ENCODE results near the gene JAKMIP1. TPM values are rescaled to one million over a fixed set of nuclear protein-coding genes. Genes with fewer than 3 reads are reported as not detected.

JAKMIP1 gene
- total and polyA plus RNA-seq, 2 of the 13 experiments (the other 11 are each of a cell fraction or from before 2014, with no cell fraction given), result not detected

GRCh38 chr4:6194458-6195195 is 5.7 kb downstream of the JAKMIP1 start (continued):
- no peak for TF ChIP-seq IKZF5 (CRISPR knock-in tag; IDR thresholded peaks at IDR 0.05)

- CTCF ChIA-PET (ENCODE audit: low intra/inter-chr PET ratio, low total read pairs), result no interaction called here
- no peak overlapping the region for H2AFZ ChIP-seq (ENCODE audit: low read length)
These were observed 7.0 kb downstream of the JAKMIP1 start for GRCh38 chr4:6193399-6193798.

More at GRCh38 chr4:6193399-6193798, 7.0 kb downstream of the JAKMIP1 start:
- Histone ChIP-seq H3K4me3 (replicated peaks in 1 of 3; ENCODE audit: insufficient read depth in 1 of 3, low read depth in 2 of 3, low read length in 3 of 3) (no peak overlapping the region), H3K9me3 (ENCODE audit: low read length) (no peaks in the 10 kb centered on the region), H3K79me2 (ENCODE audit: insufficient read depth, low read length) (no peaks in the 10 kb centered on the region), H3K27me3 (ENCODE audit: control insufficient read depth in 1 of 2, insufficient read depth in 2 of 2, low read length in 2 of 2) (peaks cover 8 to 49% of the 10 kb centered on the region in 2 experiments), H4K20me1 (ENCODE audit: insufficient read depth, low read length) (no peaks in the 10 kb centered on the region), H3K36me3 (replicated peaks in 1 of 2; ENCODE audit: control insufficient read depth in 1 of 2, insufficient read depth in 2 of 2, low read length in 2 of 2) (no peaks in the 10 kb centered on the region), H3K4me2 (ENCODE audit: low read depth, low read length) (no peak overlapping the region), H3K4me1 (ENCODE audit: insufficient read depth, low read length) (0 out of 2 replicates have a peak, but pooled peaks cover 6% of the 10 kb centered on the region), H3K9ac (ENCODE audit: insufficient read depth, low read depth, low read length) (no peak overlapping the region), H3K27ac (ENCODE audit: extremely low read length, insufficient read depth, low read length) (no peak overlapping the region)
- WGBS (ENCODE audit: low lambda C conversion rate), result 26% methylated on average over 10 of the region's 11 CpGs
- intact Hi-C loops (cut with micrococcal nuclease; ENCODE audit: unreplicated experiment), result loop anchor here (10.0 kb wide), 1 partner anchor 199 kb away; no protein-coding TSS in a partner anchor
- BruUV-seq (replicated peaks), result no TSS peak
- FAIRE-seq (no peak), ATAC-seq (no peak), DNase-seq (ENCODE audit: low spot score) (no peak)
- POLR2A ChIA-PET, result no interaction called here
- in situ Hi-C loops (cut with HindIII; ENCODE audit: extremely low pct_ligation_motif_present, low pct_unique_long_range_greater_than_20kb), result no loop called here
- TF ChIP-seq GABPA (IDR thresholded peaks at IDR 0.05; ENCODE audit: low read depth, low read length) (no peak), GABPA (CRISPR knock-in tag; IDR thresholded peaks at IDR 0.05; ENCODE audit: low read depth) (no peak), ZNF501 (CRISPR knock-in tag; IDR thresholded peaks at IDR 0.05) (no peak), IRF9 (CRISPR knock-in tag; IDR thresholded peaks at IDR 0.05; ENCODE audit: borderline replicate concordance) (no peak), NR2C2 (CRISPR knock-in tag; IDR thresholded peaks at IDR 0.05; ENCODE audit: borderline replicate concordance) (no peak), HCFC1 (IDR thresholded peaks at IDR 0.05; ENCODE audit: low read depth, low read length) (no peak), TMF1 (CRISPR knock-in tag; IDR thresholded peaks at IDR 0.05; ENCODE audit: low read depth) (no peak), ZNF251 (CRISPR knock-in tag; IDR thresholded peaks at IDR 0.05) (no peak), TBL1XR1 (IDR thresholded peaks at IDR 0.05; ENCODE audit: borderline replicate concordance, low read length, partially characterized antibody) (no peak), FOXA3 (CRISPR knock-in tag; IDR thresholded peaks at IDR 0.05) (no peak), MZF1 (CRISPR knock-in tag; IDR thresholded peaks at IDR 0.05; ENCODE audit: borderline replicate concordance) (no peak), THAP8 (CRISPR knock-in tag; IDR thresholded peaks at IDR 0.05; ENCODE audit: borderline replicate concordance) (no peak), ZMYM3 (CRISPR knock-in tag; IDR thresholded peaks at IDR 0.05) (no peak), KMT2A (CRISPR knock-in tag; IDR thresholded peaks at IDR 0.05) (no peak), FIP1L1 (IDR thresholded peaks at IDR 0.05; ENCODE audit: borderline replicate concordance, insufficient read depth, low read depth, low read length) (no peak), FOXM1 (CRISPR knock-in tag; IDR thresholded peaks at IDR 0.05) (no peak), SNAI1 (CRISPR knock-in tag; IDR thresholded peaks at IDR 0.05; ENCODE audit: borderline replicate concordance) (no peak), FOSL2 (CRISPR knock-in tag; IDR thresholded peaks at IDR 0.05) (no peak)
